ENCODE results near the gene CYB5D1.
A peak's percentile ranks its signal among the peaks of the same experiment; 100 is the strongest.
"Not testable (repeated sequence)": the region's sequence is repeated elsewhere in the genome, so short reads cannot be mapped to it uniquely, and the experiment has no call there.

CYB5D1 gene

DNA sequence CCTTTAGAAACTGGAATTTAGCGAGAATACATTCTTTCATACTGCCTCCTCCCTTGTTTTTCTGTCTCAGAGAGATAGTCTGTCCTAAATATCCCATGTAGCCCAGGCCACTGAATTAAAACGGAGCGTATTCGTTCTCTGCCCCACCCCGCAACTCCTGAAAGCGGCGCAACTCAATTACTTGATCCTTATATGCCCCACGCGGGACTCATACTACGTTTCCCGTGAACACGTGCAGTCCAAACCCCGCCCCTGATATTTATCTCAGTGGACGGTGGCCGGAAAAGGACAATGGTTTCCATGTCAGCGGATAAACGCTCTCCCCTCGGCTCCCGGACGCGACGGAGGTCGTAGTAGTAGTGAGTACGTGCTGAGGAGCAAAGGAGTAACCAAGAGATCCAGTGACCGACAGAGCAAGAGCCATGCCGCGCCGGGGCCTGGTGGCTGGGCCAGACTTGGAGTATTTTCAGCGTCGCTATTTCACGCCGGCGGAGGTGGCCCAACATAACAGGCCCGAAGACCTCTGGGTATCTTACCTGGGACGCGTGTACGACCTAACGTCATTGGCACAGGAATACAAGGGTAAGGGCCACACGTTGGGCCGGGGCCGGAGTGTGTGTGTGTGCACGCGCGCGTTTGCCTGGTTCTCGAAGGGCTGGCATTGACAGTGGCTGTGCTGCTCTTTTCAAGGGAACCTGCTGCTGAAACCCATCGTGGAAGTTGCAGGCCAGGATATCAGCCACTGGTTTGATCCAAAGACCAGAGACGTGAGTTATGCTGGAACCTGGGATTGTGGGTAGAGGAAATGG, at the start of gene CYB5D1:
Gene CYB5D1 (plus strand): TSS at position 291 of the 809 bp plus-strand sequence. CDS start 132 bp downstream, at position 423.
- peak; percentile 85 to 96 for DNase-seq

GRCh38 chr17:7809086-7809790, 48.6 kb upstream of the CYB5D1 start:
- no peak for DNase-seq

- DNase-seq: not testable (repeated sequence)
Observed at GRCh38 chr17:7809791-7810343, 47.9 kb upstream of the CYB5D1 start.

DNA sequence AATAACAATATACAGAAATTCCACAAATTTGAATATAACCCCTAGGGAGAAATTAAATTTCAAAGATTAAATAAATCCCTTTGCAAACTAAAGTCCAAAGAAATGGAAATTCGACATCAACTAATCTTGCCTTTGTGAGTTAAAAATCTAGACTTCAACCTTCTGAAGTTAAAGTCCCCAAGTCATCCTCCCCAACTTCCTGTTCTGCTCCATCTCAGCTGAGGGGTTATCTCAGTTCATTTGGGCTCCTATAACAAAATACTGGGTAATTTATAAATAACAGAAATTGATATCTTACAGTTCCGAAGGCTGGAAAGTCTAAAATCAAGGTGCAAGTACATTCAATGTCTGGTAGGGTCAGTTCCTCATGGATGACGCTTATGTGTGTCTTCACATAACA, 46.6 kb upstream of the CYB5D1 start:
- peak in 1 of 2 donors; percentile 14 for DNase-seq

- DNase-seq: no peak
Observed at GRCh38 chr17:7814969-7815368, 42.8 kb upstream of the CYB5D1 start.

GRCh38 chr17:7816926-7817642, 40.7 kb upstream of the CYB5D1 start:
- no peak for DNase-seq

DNA sequence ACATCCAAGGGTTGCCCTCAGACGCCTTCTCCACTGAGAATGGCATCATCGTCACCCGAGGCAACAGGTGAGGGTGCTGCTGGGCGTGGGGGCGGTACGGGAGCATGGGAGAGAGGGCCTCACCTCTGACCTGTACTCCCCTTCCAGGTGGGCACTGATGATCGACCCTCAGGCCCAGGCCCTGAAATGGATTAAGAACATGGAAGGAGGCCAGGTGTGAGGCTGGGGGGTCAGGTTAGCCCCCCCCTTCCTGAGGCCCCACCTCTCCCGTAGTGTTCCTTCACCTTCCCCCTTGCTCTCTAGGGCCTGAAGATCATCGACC, 40.2 kb upstream of the CYB5D1 start:
- DNase-seq: no peak

- no peak for DNase-seq
Observed at GRCh38 chr17:7818026-7818425, 39.8 kb upstream of the CYB5D1 start.

DNA sequence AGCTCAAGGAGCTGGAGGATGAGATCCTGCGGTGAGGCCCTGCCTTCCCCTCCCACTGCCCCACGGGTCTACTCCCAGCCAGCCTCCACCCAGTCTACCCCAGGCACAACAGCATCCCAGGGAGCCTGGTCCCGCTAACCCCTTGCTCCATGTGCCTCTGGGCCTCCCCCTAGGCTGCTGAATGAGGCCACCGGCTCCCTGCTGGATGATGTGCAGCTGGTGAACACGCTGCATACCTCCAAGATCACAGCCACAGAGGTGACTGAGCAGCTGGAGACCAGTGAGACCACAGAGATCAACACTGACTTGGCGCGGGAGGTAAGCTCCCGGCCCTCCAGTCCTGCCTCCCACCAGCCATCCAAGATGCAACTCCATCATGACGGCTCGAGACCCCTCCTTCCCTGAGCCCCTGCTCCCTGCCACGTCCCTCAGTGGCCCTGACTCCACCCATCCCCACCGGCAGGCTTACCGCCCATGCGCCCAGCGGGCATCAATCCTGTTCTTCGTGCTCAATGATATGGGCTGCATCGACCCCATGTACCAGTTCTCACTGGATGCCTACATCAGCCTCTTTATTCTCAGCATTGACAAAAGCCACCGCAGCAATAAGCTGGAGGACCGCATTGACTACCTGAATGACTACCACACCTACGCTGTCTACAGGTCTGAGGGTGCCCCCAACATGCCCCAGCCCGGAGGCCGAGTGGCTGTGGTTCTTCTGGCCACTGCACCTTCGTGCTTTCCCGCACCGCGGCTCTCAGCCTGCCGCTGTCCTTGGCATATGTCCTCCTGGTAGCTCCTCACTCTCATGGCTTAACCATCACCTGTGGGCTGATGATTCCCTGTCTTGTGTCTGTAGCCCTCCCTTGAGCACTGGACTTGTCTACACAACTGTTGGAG, 38.8 kb upstream of the CYB5D1 start:
- DNase-seq: no peak

GRCh38 chr17:7820231-7820630, 37.6 kb upstream of the CYB5D1 start:
- DNase-seq: no peak

DNA sequence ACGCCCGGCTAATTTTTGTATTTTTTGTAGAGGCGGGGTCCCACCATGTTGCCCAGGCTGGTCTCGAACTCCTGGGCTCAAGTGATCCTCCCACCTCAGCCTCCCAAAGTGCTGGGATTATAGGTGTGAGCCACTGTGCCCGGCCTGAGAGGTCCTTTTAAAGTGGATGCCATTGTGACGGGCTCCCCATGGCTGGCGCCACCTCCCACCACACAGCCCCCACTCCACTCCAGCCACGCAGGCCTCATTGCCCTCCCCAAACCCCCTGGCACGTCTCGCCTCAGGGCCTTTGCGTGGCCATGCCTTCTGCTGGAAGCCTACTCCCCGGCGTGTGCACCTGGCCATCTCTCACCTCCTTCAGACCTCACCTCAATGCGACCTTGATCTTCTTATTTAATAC, 35.7 kb upstream of the CYB5D1 start:
- no peak for DNase-seq

DNA sequence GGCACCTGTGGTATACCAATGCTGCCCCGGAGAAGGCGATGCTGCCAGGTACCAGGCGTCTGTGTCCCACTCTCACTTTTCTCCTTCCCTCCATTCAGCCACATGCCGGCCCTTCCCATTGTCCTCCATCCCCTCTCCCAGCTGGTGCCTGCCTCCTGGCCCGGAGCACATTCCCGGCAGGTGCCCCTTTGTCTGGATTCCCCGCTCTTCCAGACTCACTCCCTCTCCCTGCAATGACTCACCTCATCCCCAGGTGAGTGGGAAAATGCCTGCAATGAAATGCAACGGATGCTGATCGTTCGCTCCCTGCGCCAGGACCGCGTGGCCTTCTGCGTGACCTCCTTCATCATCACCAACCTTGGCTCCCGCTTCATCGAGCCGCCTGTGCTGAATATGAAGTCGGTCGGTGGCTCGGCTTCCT, 34.2 kb upstream of the CYB5D1 start:
- no peak for DNase-seq

- no peak for DNase-seq
Observed at GRCh38 chr17:7824021-7824924, 33.5 kb upstream of the CYB5D1 start.

DNA sequence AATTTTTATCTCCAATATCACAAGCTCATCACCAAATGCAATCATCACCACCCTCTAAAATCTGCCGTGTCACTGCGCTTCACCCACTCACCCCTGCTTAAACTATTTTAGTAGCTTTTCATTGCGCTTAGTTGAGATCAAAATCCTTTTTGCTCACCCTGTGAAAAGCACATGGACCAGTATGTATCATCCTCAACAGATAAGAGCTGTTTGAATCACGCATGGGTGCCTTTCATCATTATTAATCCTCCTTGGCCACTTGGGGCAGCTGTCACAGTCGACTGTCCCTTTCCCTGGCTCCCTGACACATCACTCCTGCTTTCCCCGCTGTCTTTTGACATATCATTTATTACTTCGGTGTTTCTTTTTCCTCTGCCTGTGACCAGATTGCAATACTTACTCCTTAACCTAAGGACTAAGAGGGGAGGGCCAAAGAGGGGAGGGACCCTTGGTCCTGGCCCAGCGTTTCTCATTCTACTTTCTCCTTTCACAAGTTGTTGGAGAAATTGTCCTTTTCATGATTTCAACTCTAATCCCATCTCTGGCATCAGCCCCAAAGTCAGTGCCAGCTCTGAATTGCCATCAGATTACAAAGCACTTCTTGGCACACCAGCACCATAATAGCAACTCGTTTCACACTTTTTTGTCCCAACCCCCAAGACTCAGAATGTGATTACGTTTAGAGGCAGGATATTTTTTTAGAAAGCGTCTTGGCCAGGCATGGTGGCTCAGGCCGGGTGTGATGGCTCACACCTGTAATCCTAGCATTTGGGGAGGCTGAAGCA, 32.4 kb upstream of the CYB5D1 start:
- DNase-seq: no peak

- no peak for DNase-seq
Observed at GRCh38 chr17:7830616-7831015, 27.2 kb upstream of the CYB5D1 start.

DNA sequence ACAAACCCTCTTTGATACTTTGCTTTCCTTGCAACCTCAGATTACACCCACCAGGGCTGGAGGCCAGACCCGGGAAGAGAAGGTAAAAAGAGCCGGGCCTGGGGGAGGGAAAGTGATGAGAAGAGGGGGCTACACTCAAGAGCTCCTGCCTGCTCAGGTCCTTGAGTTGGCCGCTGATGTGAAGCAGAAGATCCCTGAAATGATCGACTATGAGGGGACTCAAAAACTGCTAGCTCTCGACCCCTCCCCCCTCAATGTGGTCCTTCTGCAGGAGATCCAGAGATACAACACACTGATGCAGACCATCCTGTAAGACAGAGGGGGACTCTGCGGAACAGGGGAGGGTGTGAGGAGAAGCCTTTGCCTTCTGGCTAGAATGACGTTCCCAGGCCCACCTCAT, 26.6 kb upstream of the CYB5D1 start:
- no peak for DNase-seq

DNA sequence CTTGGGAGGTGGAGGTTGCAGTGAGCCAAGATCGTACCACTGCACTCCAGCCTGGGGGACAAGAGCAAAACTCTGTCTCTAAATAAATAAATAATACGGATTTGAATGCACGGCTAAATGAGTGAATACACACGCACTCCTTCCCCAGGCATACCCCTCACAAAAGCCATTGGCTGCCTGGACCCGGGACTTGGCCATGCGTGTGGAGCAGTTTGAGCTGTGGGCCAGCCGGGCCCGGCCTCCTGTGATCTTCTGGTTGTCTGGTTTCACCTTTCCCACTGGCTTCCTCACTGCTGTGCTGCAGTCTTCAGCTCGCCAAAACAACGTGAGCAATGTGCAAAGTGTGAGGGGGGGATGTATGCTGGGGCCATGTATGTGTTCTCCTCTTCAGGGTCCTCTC, 25.4 kb upstream of the CYB5D1 start:
- no peak for DNase-seq

DNA sequence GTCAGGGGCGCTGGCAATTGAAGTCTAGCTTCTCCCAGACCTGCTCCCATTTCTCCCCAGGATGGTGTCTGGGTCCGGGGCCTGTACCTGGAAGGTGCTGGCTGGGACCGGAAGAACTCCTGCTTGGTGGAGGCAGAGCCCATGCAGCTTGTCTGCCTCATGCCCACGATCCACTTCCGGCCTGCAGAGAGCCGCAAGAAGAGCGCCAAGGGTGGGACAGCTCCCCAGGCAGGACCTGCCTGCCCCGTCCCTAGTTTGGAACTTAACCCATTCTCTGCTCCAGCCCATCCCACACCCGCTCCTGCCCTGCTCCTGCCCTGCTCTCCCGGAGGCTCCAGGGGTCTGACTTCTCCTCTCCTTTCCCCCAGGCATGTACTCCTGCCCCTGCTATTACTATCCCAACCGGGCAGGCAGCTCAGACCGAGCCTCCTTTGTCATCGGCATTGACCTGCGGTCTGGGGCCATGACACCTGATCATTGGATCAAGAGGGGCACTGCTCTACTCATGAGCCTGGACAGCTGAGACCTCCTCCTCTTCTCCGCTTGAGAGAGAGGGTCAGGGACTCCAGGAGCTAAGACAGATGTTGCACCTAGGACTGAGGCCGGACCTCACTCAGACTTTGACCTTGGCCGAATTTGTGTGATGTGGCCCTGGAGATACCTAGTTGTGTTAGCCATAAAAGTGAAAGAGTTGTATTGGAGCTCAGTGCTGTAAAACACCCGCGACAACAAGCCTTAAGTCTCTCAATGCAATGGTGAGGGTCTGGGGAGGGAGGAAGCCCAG, 24.6 kb upstream of the CYB5D1 start:
- DNase-seq: no peak

- DNase-seq: peak; percentile 88
Observed at GRCh38 chr17:7833795-7834541, 23.8 kb upstream of the CYB5D1 start, which contains the start of gene KDM6B. TSS of gene KDM6B (plus strand) at chr17:7834217. CDS start at chr17:7845555, 11,338 bp downstream.

All from bone marrow (tissue), 2 donors.